Retinal pigment epithelial cell (primary cell): ENCODE data around the gene ZCCHC8.
"Not testable (repeated sequence)": the region's sequence is repeated elsewhere in the genome, so short reads cannot be mapped to it uniquely, and the experiment has no call there.

Experiments
- DNase-seq: peaks from one replicate; pipeline ENCODE4 v3.0.0-alpha.2; 2010; ENCODE audit warnings: low read depth
- H3K4me3 ChIP-seq: 2 replicates; pipeline ENCODE4 v1.5.1; 2011; ENCODE audit warnings: mild to moderate bottlenecking, low read length, control low read depth, moderate library complexity
- CTCF ChIP-seq: conservative IDR thresholded peaks from 2 replicates; pipeline ENCODE4 v1.5.1; 2011; ENCODE audit warnings: low read depth, low read length, control low read depth, inconsistent platforms

The ZCCHC8 gene

DNA sequence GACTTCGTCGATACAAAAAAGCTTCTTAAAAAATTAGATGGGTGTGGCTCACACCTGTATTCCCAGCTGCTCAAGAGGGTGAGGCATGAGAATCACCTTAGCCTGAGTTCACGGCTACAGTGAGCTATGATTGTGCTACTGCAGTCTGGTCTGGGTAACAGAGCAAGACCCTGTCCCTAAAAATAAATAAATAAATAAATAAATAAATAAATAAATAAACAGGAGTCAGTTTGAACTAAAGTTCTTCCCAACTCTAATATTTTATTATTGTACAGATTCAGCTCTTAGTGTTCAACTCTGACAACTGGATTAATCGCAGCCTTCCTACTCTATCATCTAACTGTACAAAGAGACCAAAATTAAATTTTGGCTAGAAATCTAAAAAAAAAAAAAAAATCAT, 65.5 kb downstream of the ZCCHC8 start:
- H3K4me3 ChIP-seq = no peak overlapping the region
- no peak for TF ChIP-seq CTCF
- no peak for DNase-seq

GRCh38 chr12:122429043-122429442, 71.7 kb downstream of the ZCCHC8 start:
- H3K4me3 ChIP-seq, DNase-seq: not testable (repeated sequence)

GRCh38 chr12:122427403-122427802, 73.3 kb downstream of the ZCCHC8 start:
- H3K4me3 ChIP-seq = no peak overlapping the region
- TF ChIP-seq CTCF = no peak
- DNase-seq = no peak

GRCh38 chr12:122423258-122424165, 77.2 kb downstream of the ZCCHC8 start:
- peak overlapping the region; percentile 66 for H3K4me3 ChIP-seq
- DNase-seq = no peak
- no peak for TF ChIP-seq CTCF

DNA sequence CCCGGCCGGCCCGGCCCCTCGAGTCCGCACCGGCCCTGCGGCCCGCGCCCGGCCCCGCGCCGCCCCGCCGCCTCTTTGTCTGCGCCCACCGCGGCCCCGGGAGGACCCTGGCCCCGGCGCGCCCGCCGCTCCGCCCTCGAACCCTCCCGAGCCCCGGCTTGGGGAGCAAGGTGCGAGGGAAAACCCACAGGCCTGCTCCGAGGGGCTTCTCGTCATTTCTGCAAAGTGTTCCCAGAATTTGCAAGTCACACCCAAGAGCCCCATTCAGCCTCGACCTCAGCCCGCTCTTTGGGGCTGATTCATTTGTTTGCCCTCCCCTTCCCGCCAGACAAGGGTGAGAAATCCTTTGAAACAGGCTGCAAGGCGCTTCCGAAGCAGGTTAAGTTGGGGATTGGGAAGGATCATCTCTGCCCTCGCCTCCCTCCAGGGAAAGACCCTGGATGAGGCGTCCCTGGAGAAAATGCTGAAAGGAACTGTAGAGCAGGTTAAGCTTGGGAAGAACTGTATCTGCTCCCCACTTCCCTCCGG, 77.9 kb downstream of the ZCCHC8 start:
- no peak for TF ChIP-seq CTCF
- peak overlapping the region; percentile 66 for H3K4me3 ChIP-seq
- no peak for DNase-seq

DNA sequence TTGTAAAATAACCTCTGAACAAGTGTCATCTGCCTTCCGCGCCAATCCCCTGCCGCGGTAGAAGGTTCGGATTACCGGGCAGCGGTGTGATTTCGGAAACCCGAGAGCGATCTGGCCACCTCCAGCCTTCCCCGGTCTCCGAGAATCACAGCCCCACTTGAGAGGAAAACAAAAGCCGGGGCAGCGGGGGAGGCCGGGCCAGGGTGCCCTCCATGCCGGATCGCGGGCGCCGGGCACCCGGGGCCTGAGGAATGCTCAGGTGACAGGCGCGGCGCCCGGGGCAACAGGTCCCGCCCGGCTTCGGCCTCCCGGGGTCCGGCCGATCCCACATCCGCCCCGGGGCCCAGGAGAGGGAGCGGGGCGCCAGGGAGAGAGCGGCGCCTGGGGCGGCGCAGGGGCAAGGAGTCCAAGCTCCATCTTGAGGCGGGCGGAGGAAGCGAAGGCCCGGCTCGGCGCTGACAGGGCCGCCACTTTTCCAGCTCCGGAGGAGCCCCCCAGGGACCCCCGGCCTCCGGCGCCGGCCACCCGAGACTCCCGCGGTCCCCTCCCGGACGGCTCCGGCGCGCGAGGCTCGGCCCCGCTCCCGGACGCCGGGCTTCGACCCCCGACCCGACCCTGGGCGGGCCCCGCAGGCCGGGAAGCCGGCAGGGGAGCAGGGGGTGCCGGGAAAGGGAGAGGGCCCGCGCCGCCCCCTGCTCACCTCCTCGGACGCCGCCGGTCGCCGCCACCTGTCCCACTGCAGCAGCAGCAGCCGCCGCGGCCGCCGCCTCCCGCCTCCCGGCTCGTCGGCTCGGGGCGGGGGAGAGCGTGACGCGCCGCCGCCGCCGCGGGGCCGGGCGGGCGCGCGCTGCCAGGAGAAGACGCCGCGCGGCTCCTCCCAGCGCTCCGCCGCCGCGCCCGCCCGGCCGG, 78.7 kb downstream of the ZCCHC8 start, which contains the start of gene CLIP1:
Gene CLIP1 (minus strand): TSS at position 849 of the 909 bp plus-strand sequence. CDS start 42,217 bp downstream, outside the sequence.
- no peak for DNase-seq
- H3K4me3 ChIP-seq = peak within 1 kb of the TSS; percentile 86
- TF ChIP-seq CTCF = peak; percentile 32
